ENCODE data around the gene RNF44.

The RNF44 gene

DNA sequence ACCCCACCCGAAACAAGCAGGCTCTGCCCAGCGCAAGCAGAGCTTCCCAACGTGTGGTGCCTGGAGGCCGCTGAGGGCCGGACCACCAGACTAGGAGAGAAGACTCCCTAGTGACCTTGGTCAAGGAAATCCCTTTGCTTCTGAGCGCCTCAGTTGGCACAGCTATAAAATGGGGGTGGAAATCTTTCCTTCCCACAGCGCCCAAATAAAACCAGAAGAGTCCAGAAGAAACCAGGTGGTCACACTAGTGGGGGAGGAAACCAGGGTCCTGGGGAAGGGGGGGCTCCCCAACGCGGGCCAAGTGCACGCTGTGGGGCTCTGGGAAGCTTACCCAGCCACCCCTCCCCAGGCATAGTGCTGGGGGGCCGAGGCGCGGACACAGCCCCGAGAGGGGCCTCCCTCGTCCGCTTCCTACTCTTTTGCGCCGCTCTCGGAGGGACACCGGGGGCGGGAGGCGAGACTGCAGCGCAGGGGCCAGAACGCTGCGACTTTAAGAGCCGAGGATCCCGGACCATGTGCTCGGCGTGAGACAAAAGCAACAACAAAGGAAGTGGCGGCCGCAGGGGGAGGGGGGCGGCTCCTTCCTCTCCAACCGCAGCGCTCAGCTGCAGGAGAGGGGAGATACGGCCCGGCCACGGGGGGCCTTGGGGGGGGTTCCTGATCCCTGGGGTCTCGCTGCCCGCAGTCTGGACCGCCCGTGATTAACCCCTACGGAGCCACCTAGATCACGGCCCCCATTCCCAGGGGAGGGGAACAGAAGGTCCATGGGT, 885 bp downstream of the RNF44 start:
- H2BK15ac ChIP-seq (replicated peaks; ENCODE audit: low read depth) = no peak overlapping the region
- DNase-seq = peak; percentile 91
- H4K5ac ChIP-seq (ENCODE audit: low read length) = peak overlapping the region; percentile 94
- peaks cover 9% of the 10 kb centered on the region for H3K4me1 ChIP-seq (ENCODE audit: control insufficient read depth, low read depth, low read length)
- H3K4ac ChIP-seq (ENCODE audit: low read depth, low read length) = peak overlapping the region; percentile 97
- peak overlapping the region; percentile 64 for H3K4me2 ChIP-seq (ENCODE audit: low read length)
- peak overlapping the region; percentile 70 for H4K8ac ChIP-seq (ENCODE audit: low read depth, low read length)
- peak overlapping the region; percentile 88 for H2BK120ac ChIP-seq (ENCODE audit: low read depth, low read length)
- H2AK5ac ChIP-seq (ENCODE audit: low read length) = peak overlapping the region; percentile 97
- H2BK5ac ChIP-seq (ENCODE audit: low read length) = peak overlapping the region; percentile 81
- peak overlapping the region; percentile 98 for H3K4me3 ChIP-seq (ENCODE audit: low read length)
- H3K23ac ChIP-seq (ENCODE audit: low read length) = peak overlapping the region; percentile 92
- no CpG with 5 or more reads among the region's 43 CpGs for WGBS (ENCODE audit: extremely low coverage, insufficient coverage, low lambda C conversion rate)
- peak overlapping the region; percentile 100 for H3K56ac ChIP-seq (ENCODE audit: low read length)
- H3K79me1 ChIP-seq (ENCODE audit: low read length) = peaks cover 4% of the 10 kb centered on the region
- H3K18ac ChIP-seq (ENCODE audit: low read length) = peak overlapping the region; percentile 99
- peaks cover 3% of the 10 kb centered on the region for H3K36me3 ChIP-seq (ENCODE audit: control insufficient read depth, insufficient read depth, low read length)
- peak overlapping the region; percentile 100 for H3K9ac ChIP-seq (ENCODE audit: low read length)
- peaks cover 42% of the 10 kb centered on the region for H3K79me2 ChIP-seq (ENCODE audit: control insufficient read depth, insufficient read depth, low read length)
- no peaks in the 10 kb centered on the region for H3K27me3 ChIP-seq (ENCODE audit: insufficient read depth, low read length, poor library complexity)
- H3K27ac ChIP-seq (ENCODE audit: low read depth, low read length) = peak overlapping the region; percentile 97

DNA sequence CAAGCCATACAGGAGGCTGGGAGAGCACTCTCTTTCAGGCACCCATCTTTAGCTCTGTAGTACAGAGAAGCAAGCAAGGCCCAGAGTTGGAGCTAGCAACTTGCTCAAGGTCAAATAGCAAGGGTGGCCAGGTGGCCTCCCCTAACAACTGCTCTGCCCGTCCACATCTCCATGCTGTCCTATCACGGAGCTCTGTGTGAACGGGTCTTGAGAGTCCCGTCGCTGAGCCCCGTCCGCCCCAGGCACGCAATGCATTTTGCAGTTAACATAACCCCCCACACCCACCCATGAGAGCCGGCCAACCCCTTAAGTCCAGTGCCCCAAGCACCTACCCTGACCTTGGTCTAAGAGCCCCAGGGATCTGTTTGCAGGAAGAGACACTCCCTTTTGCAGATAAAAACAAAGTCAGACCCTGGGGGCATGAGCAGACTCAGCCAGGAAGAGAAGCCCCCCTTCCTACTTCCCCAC, 1.5 kb downstream of the RNF44 start:
- Histone ChIP-seq H3K18ac (ENCODE audit: low read length) (peak overlapping the region; percentile 99), H3K27ac (ENCODE audit: low read depth, low read length) (peak overlapping the region; percentile 97), H3K27me3 (ENCODE audit: insufficient read depth, low read length, poor library complexity) (no peaks in the 10 kb centered on the region), H2BK15ac (replicated peaks; ENCODE audit: low read depth) (no peak overlapping the region), H4K5ac (ENCODE audit: low read length) (peak overlapping the region; percentile 94), H3K4me1 (ENCODE audit: control insufficient read depth, low read depth, low read length) (peaks cover 7% of the 10 kb centered on the region), H3K4ac (ENCODE audit: low read depth, low read length) (peak overlapping the region; percentile 97), H3K9ac (ENCODE audit: low read length) (peak overlapping the region; percentile 100), H3K79me2 (ENCODE audit: control insufficient read depth, insufficient read depth, low read length) (peaks cover 43% of the 10 kb centered on the region), H4K8ac (ENCODE audit: low read depth, low read length) (peak overlapping the region; percentile 70), H3K4me3 (ENCODE audit: low read length) (peak overlapping the region; percentile 98), H3K79me1 (ENCODE audit: low read length) (peaks cover 8% of the 10 kb centered on the region), H3K4me2 (ENCODE audit: low read length) (peak overlapping the region; percentile 64), H2BK120ac (ENCODE audit: low read depth, low read length) (no peak overlapping the region), H3K56ac (ENCODE audit: low read length) (peak overlapping the region; percentile 100), H2BK5ac (ENCODE audit: low read length) (peak overlapping the region; percentile 81), H3K36me3 (ENCODE audit: control insufficient read depth, insufficient read depth, low read length) (peaks cover 8% of the 10 kb centered on the region), H2AK5ac (ENCODE audit: low read length) (peak overlapping the region; percentile 97), H3K23ac (ENCODE audit: low read length) (peak overlapping the region; percentile 92)
- WGBS (ENCODE audit: extremely low coverage, insufficient coverage, low lambda C conversion rate) = no CpG with 5 or more reads among the region's 9 CpGs
- DNase-seq = no peak

DNA sequence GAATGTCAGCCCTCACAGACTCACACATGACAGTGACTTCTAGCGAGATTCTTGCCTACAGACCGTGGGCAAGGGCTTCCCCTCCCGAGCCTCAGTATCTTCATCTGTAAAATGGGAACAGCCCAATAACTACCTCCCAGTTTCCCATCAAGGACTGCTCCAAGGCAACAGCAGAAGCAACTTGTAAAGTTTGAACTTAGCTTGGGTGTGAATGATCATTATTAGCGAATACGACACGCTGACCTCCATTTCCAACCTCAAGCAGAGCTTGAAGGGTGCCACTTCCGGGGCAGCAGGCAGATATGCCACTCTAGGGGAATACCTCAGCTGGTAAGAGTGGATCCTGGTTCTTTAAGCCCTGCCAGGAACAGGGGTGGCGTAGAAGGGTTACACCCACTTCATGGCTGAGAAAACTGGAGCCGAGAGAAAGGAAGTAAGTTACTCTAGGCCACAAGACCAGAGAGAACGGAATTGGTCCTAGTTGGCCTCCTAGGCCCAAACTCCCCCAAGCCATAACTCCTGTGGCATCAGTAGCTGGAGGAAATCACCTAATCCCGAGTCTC, 2.0 kb downstream of the RNF44 start:
- peak; percentile 38 for DNase-seq
- no CpG with 5 or more reads among the region's 11 CpGs for WGBS (ENCODE audit: extremely low coverage, insufficient coverage, low lambda C conversion rate)
- peaks cover 7% of the 10 kb centered on the region for H3K4me1 ChIP-seq (ENCODE audit: control insufficient read depth, low read depth, low read length)

DNA sequence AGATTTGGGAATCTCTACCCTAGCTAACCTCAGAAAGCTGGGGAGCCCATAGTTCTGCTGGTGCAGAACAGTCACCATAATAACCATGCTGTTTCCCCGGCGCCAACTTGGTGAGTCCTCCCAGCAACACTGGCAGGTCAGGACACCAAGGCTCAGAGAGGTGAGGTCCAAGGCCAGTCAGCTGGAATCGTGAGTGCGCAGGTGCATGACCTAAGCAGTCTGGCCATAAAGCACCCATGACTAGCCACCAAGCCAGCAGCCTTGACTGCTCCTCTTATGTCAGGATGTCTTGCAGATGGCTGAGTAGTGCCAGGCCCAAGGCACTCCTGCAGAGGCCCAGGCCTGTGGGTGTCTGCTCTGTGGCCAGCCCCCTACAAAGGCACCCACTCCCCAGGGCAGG, 2.6 kb downstream of the RNF44 start:
- Histone ChIP-seq H4K5ac (ENCODE audit: low read length) (no peak overlapping the region), H3K36me3 (ENCODE audit: control insufficient read depth, insufficient read depth, low read length) (peaks cover 8% of the 10 kb centered on the region), H3K4me2 (ENCODE audit: low read length) (peak overlapping the region; percentile 64), H3K4me1 (ENCODE audit: control insufficient read depth, low read depth, low read length) (peaks cover 5% of the 10 kb centered on the region), H4K8ac (ENCODE audit: low read depth, low read length) (no peak overlapping the region), H3K27ac (ENCODE audit: low read depth, low read length) (no peak overlapping the region), H3K9ac (ENCODE audit: low read length) (peak overlapping the region; percentile 25), H3K27me3 (ENCODE audit: insufficient read depth, low read length, poor library complexity) (no peaks in the 10 kb centered on the region), H2BK120ac (ENCODE audit: low read depth, low read length) (no peak overlapping the region), H3K18ac (ENCODE audit: low read length) (no peak overlapping the region), H2BK15ac (replicated peaks; ENCODE audit: low read depth) (no peak overlapping the region), H2BK5ac (ENCODE audit: low read length) (no peak overlapping the region), H3K79me2 (ENCODE audit: control insufficient read depth, insufficient read depth, low read length) (peaks cover 43% of the 10 kb centered on the region), H3K4me3 (ENCODE audit: low read length) (no peak overlapping the region), H3K79me1 (ENCODE audit: low read length) (peaks cover 8% of the 10 kb centered on the region), H3K4ac (ENCODE audit: low read depth, low read length) (no peak overlapping the region), H3K56ac (ENCODE audit: low read length) (peak overlapping the region; percentile 40), H3K23ac (ENCODE audit: low read length) (no peak overlapping the region), H2AK5ac (ENCODE audit: low read length) (no peak overlapping the region)
- no peak for DNase-seq
- WGBS (ENCODE audit: extremely low coverage, insufficient coverage, low lambda C conversion rate) = no CpG with 5 or more reads among the region's 4 CpGs

More for the DNA sequence above, 2.0 kb downstream of the RNF44 start:
- Histone ChIP-seq H3K56ac (ENCODE audit: low read length) (peak overlapping the region; percentile 100), H3K9ac (ENCODE audit: low read length) (peak overlapping the region; percentile 100), H2BK15ac (replicated peaks; ENCODE audit: low read depth) (no peak overlapping the region), H4K8ac (ENCODE audit: low read depth, low read length) (no peak overlapping the region), H3K18ac (ENCODE audit: low read length) (no peak overlapping the region), H3K4me3 (ENCODE audit: low read length) (peak overlapping the region; percentile 98), H3K79me1 (ENCODE audit: low read length) (peaks cover 8% of the 10 kb centered on the region), H2BK120ac (ENCODE audit: low read depth, low read length) (no peak overlapping the region), H3K79me2 (ENCODE audit: control insufficient read depth, insufficient read depth, low read length) (peaks cover 43% of the 10 kb centered on the region), H4K5ac (ENCODE audit: low read length) (no peak overlapping the region), H3K23ac (ENCODE audit: low read length) (no peak overlapping the region), H3K36me3 (ENCODE audit: control insufficient read depth, insufficient read depth, low read length) (peaks cover 8% of the 10 kb centered on the region), H3K4me2 (ENCODE audit: low read length) (peak overlapping the region; percentile 64), H2BK5ac (ENCODE audit: low read length) (no peak overlapping the region), H3K27ac (ENCODE audit: low read depth, low read length) (no peak overlapping the region), H2AK5ac (ENCODE audit: low read length) (no peak overlapping the region), H3K27me3 (ENCODE audit: insufficient read depth, low read length, poor library complexity) (no peaks in the 10 kb centered on the region), H3K4ac (ENCODE audit: low read depth, low read length) (no peak overlapping the region)

DNA sequence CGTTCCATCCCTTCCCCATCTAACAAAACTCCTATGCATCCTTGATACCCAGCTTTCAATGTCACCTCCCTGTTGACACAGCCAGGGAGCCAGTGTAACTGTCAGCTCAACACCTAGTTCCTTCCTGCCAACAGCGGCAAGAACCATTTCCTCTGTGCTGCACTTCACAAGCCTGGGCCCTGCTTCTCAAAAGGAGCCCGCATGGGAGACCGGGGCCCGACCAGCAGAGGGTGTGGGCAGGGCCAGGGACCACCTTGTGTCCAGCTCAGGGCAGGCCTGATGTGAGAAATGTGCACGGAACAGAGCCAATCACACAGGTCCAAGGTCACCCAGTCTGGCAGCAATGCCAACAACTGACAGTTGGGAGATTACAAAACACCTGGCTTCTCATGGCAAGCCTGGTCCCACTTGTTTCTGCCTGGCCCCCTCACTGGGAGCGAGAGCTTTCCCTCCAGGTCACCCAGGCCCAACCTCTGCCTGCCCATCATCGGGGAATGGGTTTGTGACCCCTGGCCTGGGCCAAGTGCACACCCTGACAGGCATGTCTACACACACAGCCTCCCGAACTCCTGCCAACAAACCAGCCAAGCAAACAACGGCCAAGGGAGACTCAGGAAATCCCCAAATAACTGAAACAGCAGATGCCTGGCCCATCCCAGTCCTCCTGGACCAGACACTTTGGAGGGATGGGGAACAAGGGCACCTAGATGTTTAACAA, 3.1 kb downstream of the RNF44 start:
- H3K36me3 ChIP-seq (ENCODE audit: control insufficient read depth, insufficient read depth, low read length) = peaks cover 12% of the 10 kb centered on the region
- H3K27me3 ChIP-seq (ENCODE audit: insufficient read depth, low read length, poor library complexity) = no peaks in the 10 kb centered on the region
- H4K8ac ChIP-seq (ENCODE audit: low read depth, low read length) = no peak overlapping the region
- no peak overlapping the region for H3K4ac ChIP-seq (ENCODE audit: low read depth, low read length)
- no peak for DNase-seq
- no peak overlapping the region for H4K5ac ChIP-seq (ENCODE audit: low read length)
- H2BK120ac ChIP-seq (ENCODE audit: low read depth, low read length) = no peak overlapping the region
- H3K23ac ChIP-seq (ENCODE audit: low read length) = no peak overlapping the region
- no peak overlapping the region for H2AK5ac ChIP-seq (ENCODE audit: low read length)
- peak overlapping the region; percentile 16 for H3K4me2 ChIP-seq (ENCODE audit: low read length)
- WGBS (ENCODE audit: extremely low coverage, insufficient coverage, low lambda C conversion rate) = no CpG with 5 or more reads among the region's 10 CpGs
- H3K18ac ChIP-seq (ENCODE audit: low read length) = no peak overlapping the region
- peak overlapping the region; percentile 40 for H3K56ac ChIP-seq (ENCODE audit: low read length)
- H3K27ac ChIP-seq (ENCODE audit: low read depth, low read length) = no peak overlapping the region
- peaks cover 5% of the 10 kb centered on the region for H3K4me1 ChIP-seq (ENCODE audit: control insufficient read depth, low read depth, low read length)
- H2BK15ac ChIP-seq (replicated peaks; ENCODE audit: low read depth) = no peak overlapping the region
- peak overlapping the region; percentile 1 for H3K9ac ChIP-seq (ENCODE audit: low read length)
- peaks cover 8% of the 10 kb centered on the region for H3K79me1 ChIP-seq (ENCODE audit: low read length)
- no peak overlapping the region for H3K4me3 ChIP-seq (ENCODE audit: low read length)
- H3K79me2 ChIP-seq (ENCODE audit: control insufficient read depth, insufficient read depth, low read length) = peaks cover 43% of the 10 kb centered on the region
- no peak overlapping the region for H2BK5ac ChIP-seq (ENCODE audit: low read length)

All from mesendoderm (in vitro differentiated cells).